ENCODE results near the gene CNGA4. TPM values are rescaled to one million over a fixed set of nuclear protein-coding genes. Genes with fewer than 3 reads are reported as not detected.

Gene CNGA4, protein sequence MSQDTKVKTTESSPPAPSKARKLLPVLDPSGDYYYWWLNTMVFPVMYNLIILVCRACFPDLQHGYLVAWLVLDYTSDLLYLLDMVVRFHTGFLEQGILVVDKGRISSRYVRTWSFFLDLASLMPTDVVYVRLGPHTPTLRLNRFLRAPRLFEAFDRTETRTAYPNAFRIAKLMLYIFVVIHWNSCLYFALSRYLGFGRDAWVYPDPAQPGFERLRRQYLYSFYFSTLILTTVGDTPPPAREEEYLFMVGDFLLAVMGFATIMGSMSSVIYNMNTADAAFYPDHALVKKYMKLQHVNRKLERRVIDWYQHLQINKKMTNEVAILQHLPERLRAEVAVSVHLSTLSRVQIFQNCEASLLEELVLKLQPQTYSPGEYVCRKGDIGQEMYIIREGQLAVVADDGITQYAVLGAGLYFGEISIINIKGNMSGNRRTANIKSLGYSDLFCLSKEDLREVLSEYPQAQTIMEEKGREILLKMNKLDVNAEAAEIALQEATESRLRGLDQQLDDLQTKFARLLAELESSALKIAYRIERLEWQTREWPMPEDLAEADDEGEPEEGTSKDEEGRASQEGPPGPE
- total RNA-seq (0.17 and 0.52 TPM in 2 replicates), polyA plus RNA-seq (0.25 and 0.50 TPM in 2 replicates)

DNA sequence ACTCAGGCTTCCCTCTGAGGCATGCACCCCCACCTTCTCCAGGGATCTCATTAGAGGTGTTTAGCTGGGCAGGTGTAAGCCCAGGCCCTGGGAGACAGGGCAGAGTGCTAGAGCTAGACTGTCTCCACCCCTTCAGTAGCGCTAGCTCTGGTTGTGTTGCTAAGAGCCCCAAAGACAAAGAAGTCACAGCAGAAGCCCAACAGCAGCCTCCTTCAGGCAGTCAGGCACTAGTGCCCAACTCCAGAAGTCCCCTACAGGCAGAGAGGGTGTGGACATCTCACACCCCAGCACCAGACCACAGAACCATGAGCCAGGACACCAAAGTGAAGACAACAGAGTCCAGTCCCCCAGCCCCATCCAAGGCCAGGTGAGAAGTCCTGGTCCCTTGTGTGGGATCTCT, at the start of gene CNGA4:
TSS of gene CNGA4 (plus strand) at position 188 of the 400 bp plus-strand sequence. CDS start at position 306, 118 bp downstream.
- no peak within 1 kb of the TSS for H3K4me2 ChIP-seq
- 54% methylated on average over 1 of the region's 1 CpG for WGBS (ENCODE audit: low lambda C conversion rate, missing lambda C conversion rate)
- no peaks in the 10 kb centered on the region for H3K27me3 ChIP-seq
- peaks cover 3% of the 10 kb centered on the region for H3K79me2 ChIP-seq
- no peaks in the 10 kb centered on the region for H3K9me3 ChIP-seq (ENCODE audit: low read depth)
- peak within 1 kb of the TSS; percentile 43 for H3K27ac ChIP-seq
- H3K9me2 ChIP-seq (replicated peaks; ENCODE audit: insufficient read depth): no peaks in the 10 kb centered on the region
- TF ChIP-seq EZH2 (IDR thresholded peaks at IDR 0.05; ENCODE audit: borderline replicate concordance) (no peak), EZH2phosphoT487 (IDR thresholded peaks at IDR 0.05; ENCODE audit: low read depth, severe bottlenecking, unreplicated experiment) (no peak)
- TF ChIP-seq, protein P1, sequence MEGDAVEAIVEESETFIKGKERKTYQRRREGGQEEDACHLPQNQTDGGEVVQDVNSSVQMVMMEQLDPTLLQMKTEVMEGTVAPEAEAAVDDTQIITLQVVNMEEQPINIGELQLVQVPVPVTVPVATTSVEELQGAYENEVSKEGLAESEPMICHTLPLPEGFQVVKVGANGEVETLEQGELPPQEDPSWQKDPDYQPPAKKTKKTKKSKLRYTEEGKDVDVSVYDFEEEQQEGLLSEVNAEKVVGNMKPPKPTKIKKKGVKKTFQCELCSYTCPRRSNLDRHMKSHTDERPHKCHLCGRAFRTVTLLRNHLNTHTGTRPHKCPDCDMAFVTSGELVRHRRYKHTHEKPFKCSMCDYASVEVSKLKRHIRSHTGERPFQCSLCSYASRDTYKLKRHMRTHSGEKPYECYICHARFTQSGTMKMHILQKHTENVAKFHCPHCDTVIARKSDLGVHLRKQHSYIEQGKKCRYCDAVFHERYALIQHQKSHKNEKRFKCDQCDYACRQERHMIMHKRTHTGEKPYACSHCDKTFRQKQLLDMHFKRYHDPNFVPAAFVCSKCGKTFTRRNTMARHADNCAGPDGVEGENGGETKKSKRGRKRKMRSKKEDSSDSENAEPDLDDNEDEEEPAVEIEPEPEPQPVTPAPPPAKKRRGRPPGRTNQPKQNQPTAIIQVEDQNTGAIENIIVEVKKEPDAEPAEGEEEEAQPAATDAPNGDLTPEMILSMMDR (IDR thresholded peaks at IDR 0.05; ENCODE audit: poor library complexity): no peak
- no peaks in the 10 kb centered on the region for H3K36me3 ChIP-seq (replicated peaks; ENCODE audit: insufficient read depth, low read depth)
- no peak within 1 kb of the TSS for H2AFZ ChIP-seq
- no peaks in the 10 kb centered on the region for H4K20me1 ChIP-seq (ENCODE audit: insufficient read depth, poor library complexity, severe bottlenecking)
- peak; percentile 34 for DNase-seq (ENCODE audit: low spot score)
- no peak within 1 kb of the TSS for H3K4me3 ChIP-seq
- H3K4me1 ChIP-seq (ENCODE audit: insufficient read depth): no peaks in the 10 kb centered on the region

DNA sequence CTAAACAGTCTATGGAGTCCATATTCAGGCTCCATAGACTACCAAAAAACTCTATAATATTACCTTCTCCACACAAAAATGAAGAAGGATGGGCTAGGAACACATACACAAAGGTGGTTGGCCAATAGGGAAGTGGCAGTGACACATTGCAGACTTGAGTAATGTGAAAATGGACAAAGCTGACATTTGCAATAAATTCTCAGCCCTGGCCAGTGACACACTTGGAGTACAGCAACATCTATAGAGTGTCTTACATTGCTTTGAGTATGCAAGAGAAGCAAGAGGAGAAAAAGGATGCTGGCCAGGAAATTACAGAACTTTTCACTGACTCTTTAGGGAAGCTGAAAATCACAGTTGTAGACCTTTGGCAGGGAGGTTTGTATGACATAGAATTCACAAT, 47.1 kb upstream of the CNGA4 start:
- TF ChIP-seq, protein P1 (IDR thresholded peaks at IDR 0.05; ENCODE audit: poor library complexity): no peak
- no peak for TF ChIP-seq EZH2phosphoT487 (IDR thresholded peaks at IDR 0.05; ENCODE audit: low read depth, severe bottlenecking, unreplicated experiment)
- no peak for TF ChIP-seq EZH2 (IDR thresholded peaks at IDR 0.05; ENCODE audit: borderline replicate concordance)
- H3K27ac ChIP-seq: no peak overlapping the region

DNA sequence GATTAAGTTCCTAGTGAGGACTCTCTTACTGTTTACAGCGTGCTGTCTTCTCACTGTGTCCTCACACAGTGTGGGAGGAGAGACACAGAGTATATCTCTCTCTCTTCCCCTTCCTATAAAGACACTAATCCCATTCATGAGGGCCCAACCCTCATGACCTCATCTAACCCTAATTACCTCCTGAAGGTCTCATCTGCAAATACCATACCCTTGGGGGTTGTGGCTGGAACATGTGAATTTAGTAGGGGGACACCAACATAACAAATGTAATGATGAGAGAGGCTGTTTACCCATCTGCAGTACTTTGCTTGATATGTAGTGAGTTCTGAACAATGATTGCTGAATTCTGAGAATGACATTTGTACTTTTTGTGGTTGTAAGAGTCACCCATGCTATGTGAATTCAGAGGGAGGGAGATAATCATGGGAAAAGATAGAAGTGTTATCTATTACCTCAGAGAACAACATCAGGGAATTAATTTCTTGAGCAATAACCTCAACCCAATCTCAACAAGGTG, 44.8 kb upstream of the CNGA4 start:
- Histone ChIP-seq H3K27me3 (no peaks in the 10 kb centered on the region), H2AFZ (no peak overlapping the region), H4K20me1 (ENCODE audit: insufficient read depth, poor library complexity, severe bottlenecking) (no peaks in the 10 kb centered on the region), H3K79me2 (no peaks in the 10 kb centered on the region), H3K4me1 (ENCODE audit: insufficient read depth) (no peaks in the 10 kb centered on the region), H3K4me2 (no peak overlapping the region), H3K9me3 (ENCODE audit: low read depth) (no peaks in the 10 kb centered on the region), H3K27ac (no peak overlapping the region), H3K4me3 (no peak overlapping the region), H3K36me3 (replicated peaks; ENCODE audit: insufficient read depth, low read depth) (no peaks in the 10 kb centered on the region), H3K9me2 (replicated peaks; ENCODE audit: insufficient read depth) (no peaks in the 10 kb centered on the region)
- 67% methylated on average over 1 of the region's 1 CpG for WGBS (ENCODE audit: low lambda C conversion rate, missing lambda C conversion rate)
- DNase-seq (ENCODE audit: low spot score): no peak
- TF ChIP-seq EZH2 (IDR thresholded peaks at IDR 0.05; ENCODE audit: borderline replicate concordance) (no peak), EZH2phosphoT487 (IDR thresholded peaks at IDR 0.05; ENCODE audit: low read depth, severe bottlenecking, unreplicated experiment) (no peak)
- TF ChIP-seq, protein P1 (IDR thresholded peaks at IDR 0.05; ENCODE audit: poor library complexity): no peak

More for the DNA sequence above, 47.1 kb upstream of the CNGA4 start:
- no peak overlapping the region for H3K4me2 ChIP-seq
- no peaks in the 10 kb centered on the region for H3K9me3 ChIP-seq (ENCODE audit: low read depth)
- no peak for DNase-seq (ENCODE audit: low spot score)
- H3K4me1 ChIP-seq (ENCODE audit: insufficient read depth): no peaks in the 10 kb centered on the region
- H3K4me3 ChIP-seq: no peak overlapping the region
- H3K79me2 ChIP-seq: no peaks in the 10 kb centered on the region
- H3K27me3 ChIP-seq: no peaks in the 10 kb centered on the region
- no peak overlapping the region for H2AFZ ChIP-seq
- no peaks in the 10 kb centered on the region for H4K20me1 ChIP-seq (ENCODE audit: insufficient read depth, poor library complexity, severe bottlenecking)
- no peaks in the 10 kb centered on the region for H3K36me3 ChIP-seq (replicated peaks; ENCODE audit: insufficient read depth, low read depth)
- no peaks in the 10 kb centered on the region for H3K9me2 ChIP-seq (replicated peaks; ENCODE audit: insufficient read depth)
